GM18867 (cell line): ENCODE measurements around the gene CUX1.
A peak's percentile ranks its signal among the peaks of the same experiment; 100 is the strongest.
"Not testable (repeated sequence)": the region's sequence is repeated elsewhere in the genome, so short reads cannot be mapped to it uniquely, and the experiment has no call there.

Experiments
- ATAC-seq: cut with Tn5 transposase; IDR thresholded peaks from one replicate; pipeline ENCODE4 v1.9.1; 2021; ENCODE audit warnings: mild to moderate bottlenecking, moderate library complexity; ENCODE audit not compliant: unreplicated experiment

CUX1 gene

GRCh38 chr7:101792682-101793071 is 24.7 kb upstream of the CUX1 start:
- not testable (repeated sequence) for ATAC-seq

GRCh38 chr7:101795461-101795860 is 22.0 kb upstream of the CUX1 start:
- no peak for ATAC-seq

- ATAC-seq = not testable (repeated sequence)
These were observed 19.3 kb upstream of the CUX1 start for GRCh38 chr7:101798173-101798572.

- no peak for ATAC-seq
These were observed 14.0 kb upstream of the CUX1 start for GRCh38 chr7:101803203-101804087.

DNA sequence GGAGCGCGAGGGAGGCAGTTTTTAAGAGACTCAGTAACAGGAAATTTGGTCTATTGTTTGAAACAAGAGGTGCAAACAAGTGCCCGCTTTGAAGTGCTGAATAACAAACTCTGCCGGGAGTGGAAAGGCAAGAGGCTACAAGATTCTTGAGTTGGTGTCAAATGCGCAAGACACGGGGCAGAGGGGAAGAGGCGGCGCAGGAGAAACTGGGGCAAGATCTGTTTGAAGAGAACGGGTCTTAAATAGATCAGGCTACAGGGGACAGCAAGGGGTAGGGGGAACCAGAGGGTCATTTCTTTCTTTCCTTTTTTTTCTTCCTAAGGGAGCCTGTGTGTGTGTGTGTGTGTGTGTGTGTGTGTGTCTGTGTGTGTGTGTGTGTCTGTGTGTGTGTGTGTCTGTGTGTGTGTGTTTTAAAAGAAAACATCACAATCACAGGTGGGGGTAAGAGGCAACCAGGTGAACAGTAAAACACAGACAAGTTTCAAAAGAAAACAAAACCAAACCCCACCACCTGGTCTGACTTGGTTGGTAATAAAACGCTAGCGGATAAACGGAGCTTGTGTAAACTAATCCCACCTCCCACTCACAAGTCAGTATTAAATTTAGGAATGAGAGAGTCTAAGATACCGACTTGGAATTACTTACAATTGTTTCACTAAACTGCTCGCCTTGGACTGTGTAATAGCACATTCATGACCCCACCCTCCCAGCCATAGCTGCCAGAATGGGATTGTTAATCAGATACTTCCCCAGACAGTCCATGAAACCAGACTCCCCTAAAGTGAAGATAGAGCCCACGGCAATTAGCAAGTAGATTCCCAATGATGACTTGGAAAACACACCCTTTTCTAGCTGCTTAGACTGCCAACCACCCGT is 13.1 kb upstream of the CUX1 start:
- ATAC-seq = no peak

- no peak for ATAC-seq
These were observed 12.5 kb upstream of the CUX1 start for GRCh38 chr7:101804967-101805366.

DNA sequence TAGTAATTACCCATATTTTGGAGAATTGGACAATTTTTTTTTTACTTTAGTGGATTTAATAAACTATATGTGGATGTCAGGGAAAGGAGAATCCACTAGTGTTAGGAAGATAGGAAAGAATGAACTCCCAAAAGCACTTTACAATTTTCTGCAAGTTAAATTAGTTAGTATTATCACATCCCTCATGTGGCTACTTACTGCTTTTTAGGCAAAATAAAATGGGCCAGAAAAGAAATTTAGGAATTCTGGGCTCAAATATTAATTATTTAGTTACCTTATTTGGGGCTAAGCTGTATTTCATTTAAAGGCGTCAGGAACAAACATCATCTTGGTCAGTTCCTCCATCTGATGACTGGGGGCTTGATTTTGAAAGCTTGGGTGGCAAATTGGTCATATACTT is 4.8 kb upstream of the CUX1 start:
- ATAC-seq = no peak

GRCh38 chr7:101813402-101814019 is 3.9 kb upstream of the CUX1 start:
- ATAC-seq = no peak

DNA sequence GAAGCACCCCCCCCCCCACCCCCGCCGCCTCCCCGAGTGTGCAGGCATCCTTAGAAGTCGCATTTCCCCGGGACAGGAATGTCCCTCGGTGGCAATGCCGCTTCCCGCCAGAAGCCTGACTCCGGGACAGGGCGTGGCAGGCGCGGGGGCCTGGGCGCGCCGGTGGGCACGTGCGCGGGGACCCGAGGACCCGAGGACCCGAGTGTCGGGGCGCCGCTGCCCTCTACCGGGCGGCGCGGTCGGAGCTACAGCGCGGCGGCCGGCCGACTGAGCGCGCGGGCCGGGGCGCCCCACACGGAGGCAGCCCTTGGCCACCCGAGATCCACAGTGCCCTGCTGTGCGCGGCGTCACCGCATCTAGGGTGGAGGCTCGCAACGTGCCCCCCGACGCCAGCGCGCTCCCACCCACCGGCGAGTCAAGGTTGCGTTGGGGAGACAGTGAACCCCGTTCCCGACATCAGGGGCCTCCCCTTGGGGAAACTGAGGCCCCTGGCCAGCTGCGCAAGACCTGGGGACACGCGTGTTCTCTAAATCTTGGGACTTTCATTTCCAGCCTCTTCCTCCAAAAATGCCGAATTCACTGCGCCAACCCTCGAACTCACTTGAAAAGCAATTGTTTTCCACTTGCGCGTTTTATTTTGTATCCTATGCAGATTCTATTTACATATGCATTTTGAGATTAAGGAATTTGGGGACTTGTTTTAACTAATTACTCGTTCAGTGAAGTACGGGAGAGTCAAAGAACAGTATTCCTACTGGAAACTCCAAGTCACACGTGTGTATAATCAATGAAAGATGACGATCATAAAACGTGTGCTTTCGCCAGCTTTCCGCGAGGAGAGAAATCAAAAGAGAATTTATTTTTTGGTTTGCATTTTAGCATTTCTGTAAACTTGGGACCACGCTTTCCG is 3.1 kb upstream of the CUX1 start:
- peak; percentile 39 for ATAC-seq

DNA sequence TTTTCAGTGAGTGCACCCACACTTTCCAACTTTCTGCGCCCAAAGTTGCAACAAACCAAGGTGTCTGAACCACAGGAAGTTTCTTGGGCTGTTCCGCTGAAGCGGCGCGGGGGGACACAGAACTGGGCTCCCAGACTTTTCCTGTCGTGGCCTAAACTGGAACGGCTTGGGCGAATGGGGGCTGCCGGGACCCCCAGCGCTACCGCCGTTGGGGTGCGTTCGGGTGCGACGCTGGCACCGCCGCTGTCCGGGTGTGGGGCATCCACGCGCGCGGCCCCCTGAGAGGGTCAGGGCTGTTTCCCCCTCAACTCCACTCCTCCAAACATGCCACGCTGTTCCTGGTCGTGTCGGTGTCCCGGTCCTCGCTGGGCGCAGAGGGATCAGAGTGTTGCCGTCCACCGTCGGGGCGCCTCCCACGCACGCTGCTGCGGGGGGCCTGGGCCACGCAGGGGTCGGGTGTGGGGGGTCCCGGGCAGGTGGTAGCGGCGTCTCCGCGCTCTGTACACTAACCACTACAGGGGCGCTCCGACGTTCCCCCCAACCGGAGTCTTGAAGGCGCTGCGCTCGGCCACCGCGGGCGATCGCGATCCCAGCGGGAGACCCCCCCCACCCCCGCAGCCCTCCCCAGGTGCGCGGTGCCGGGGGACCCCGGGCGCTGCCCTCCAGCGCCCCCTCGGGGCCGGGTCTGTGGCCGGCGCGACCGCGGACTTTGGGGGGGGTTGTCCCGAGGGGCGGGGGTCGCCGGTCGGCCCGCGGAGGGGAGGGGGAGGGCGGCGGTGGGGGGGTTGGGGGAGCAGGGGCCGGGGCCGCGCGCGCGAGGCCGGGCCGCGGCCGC is 2.2 kb upstream of the CUX1 start:
- peak; percentile 42 for ATAC-seq

- ATAC-seq = peak; percentile 66
These were observed 1.4 kb upstream of the CUX1 start for GRCh38 chr7:101815826-101816594.

DNA sequence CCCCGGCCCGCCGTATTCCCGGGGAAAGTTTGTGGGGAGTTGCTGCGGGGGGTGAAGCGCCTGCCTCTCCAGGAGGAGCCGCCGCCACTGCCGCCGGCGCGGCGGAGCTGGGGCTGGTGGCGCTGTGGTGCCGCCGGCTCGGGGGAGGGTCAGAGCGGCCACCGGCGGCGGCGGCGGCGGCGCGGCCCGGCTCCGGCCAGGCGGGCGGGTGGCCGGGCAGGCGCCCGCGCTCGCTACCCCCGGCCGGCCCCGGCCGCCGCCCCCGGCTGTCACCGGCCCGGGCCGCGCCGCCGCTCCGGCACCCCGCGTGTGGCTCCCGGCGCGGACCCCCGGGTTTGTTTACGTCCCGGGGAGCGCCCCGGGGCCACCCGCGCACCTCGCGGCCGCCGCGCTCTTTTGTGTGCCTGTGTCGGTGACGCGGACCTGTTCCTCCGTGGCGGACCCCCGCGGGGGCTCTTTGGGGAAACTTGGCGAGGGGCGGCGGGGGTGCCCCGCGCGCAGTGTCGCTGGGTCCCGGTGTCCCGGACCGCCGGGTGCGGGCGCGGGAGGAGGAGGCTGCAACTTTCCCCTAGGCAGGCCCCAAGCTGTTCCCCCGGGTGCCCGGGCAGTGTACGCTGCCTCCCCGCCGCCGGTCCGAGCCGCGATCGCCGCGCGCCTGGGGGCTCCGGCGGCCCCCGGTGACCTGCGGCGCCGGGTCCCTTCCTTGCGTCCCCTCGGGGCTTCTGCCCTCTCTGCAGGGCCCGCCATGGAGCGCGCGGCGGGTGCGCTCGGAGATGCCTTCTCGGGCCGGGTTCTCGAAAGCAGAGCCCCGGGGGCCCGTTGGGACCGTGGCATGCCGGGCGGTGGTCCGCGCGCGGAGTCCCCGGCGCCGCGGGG is 593 bp upstream of the CUX1 start:
- ATAC-seq = peak; percentile 26

- no peak for ATAC-seq
These were observed 1.1 kb downstream of the CUX1 start for GRCh38 chr7:101818287-101819071.

DNA sequence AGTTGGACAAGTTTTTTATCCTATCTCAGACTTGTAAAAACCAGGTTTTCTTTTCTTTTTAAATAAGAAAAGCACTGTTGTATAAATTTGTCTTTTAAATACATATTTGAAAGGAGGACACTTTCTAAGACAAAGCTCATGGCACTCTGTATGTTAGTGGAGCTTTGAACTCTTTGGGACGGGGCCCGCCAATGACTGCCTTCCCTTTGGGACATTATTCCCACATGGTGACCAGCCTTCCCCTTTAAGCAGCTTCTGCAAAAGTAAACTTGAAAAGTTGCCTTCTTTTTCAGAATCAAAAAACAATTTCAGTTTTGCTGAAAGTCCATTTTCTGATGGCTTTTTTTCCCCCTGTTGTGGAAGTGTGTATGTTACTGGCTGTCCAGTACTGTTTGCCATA is 1.8 kb downstream of the CUX1 start:
- no peak for ATAC-seq

DNA sequence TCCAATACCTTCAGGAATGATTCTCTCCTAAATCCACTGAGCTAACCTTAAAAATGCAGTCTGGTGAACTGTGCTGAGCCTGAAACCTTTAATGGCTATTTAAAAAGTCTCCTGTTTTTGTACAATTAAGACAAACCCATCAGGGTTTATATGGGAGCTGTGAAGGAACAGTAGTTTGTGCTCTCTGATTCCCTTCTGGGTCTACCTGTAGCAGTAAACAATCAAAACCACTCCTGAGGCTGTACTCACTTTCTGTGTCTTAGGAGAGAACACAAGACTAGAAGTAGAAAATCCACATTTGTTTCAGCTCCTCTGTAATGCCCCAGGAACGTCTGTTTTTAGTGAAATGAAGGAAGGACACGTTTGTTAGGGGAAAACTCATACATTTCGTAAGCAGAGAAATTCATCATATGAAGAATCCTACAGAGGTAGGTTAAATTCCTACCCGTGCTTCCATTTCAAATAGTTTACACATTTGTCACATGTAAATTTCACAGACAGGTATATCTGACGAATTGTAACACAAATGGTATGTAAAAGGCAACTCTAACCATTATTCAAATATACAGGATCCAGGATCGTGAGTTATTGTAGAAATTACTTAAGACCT is 2.6 kb downstream of the CUX1 start:
- ATAC-seq = no peak

DNA sequence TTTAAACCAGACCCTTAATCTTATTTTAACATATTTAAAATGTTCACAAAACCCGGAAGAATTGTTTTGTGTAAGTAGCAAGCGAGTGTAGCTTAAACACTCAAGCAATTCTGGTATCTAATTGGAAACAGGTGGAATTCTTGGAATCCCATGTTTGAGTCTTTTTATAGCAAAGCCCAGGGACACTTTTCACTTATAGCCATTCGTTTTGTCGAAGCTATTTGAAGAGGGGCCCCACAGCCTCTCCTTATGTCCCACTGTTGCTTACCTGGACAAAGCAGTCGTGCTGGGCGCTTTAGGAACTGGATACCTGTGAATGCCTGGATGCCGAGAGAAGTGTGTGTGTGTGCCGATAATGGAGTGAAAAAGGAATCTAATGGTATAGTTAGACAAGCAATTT is 3.3 kb downstream of the CUX1 start:
- no peak for ATAC-seq

GRCh38 chr7:101822632-101823031 is 5.2 kb downstream of the CUX1 start:
- ATAC-seq = not testable (repeated sequence)
